Urothelium cell line (cell line): ENCODE results near the gene HAO1.
"Not testable (repeated sequence)": the region's sequence is repeated elsewhere in the genome, so short reads cannot be mapped to it uniquely, and the experiment has no call there.

Experiments
- DNase-seq: peaks from one replicate; pipeline ENCODE4 v3.0.0; 2011; ENCODE audit warnings: low spot score, mixed read lengths
- FAIRE-seq: peaks from 2 replicates; lab custom pipeline; 2011; peaks lifted over from hg19 to GRCh38; lab: Jason Lieb, UNC

HAO1 gene

DNA sequence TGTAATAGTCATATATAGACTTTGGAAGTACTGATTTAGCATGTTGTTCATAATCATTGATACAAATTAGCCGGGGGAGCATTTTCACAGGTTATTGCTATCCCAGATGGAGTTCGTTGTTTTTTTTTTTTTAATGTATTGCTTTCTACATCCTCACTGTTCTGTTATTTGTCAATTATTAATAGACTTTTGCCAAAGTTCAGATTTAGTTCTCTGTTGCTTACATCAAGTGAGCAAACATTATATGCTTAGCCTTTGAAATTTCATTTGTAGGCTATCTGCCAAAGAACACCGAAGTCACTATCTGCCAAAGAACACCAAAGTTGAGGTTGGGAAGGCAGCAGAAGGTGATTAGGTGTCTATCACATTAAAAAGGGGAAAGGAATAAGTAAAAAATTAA, at the start of gene HAO1:
Gene HAO1 (minus strand): TSS at position 118 of the 400 bp plus-strand sequence. CDS start 36 bp downstream, at position 82.
- no peak for FAIRE-seq
- DNase-seq: no peak

DNA sequence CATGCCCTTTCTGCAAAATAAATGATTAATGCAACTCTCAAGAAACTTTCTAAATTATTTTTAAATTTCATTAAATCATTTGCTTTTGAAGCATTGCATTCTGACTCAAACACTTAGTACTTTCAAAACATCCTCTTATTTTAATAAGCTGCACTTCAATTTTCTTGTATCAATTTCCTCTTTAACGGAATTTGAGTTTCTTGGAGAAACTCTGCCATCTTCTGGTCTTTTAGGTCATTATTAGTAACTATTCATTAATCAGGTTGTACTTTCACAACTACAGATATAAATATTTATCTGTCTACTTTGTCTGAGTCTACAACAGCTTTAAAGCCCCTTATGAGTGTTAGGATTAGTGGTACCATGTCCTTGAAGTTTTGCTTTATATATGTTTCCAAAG, 49.1 kb upstream of the HAO1 start:
- FAIRE-seq: no peak

DNA sequence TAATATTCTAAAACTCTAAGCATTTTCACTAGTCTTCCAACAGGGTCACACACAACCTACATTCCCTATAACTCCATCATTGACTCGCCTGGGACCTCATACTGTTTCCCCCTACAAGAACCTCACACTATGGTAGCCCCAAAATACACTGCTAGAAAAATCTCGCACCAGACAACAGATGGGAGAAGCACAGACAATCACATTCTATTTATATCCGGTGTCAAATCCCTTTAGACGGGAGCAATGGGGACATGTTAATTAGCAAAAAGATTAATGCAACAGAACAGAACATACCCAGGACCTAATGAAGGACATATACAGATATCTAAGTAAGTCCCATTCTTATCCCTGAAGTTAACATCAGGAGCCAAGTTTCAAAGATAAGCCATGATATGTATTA, 45.7 kb upstream of the HAO1 start:
- no peak for FAIRE-seq
- no peak for DNase-seq

More for the DNA sequence above, 49.1 kb upstream of the HAO1 start:
- no peak for DNase-seq

DNA sequence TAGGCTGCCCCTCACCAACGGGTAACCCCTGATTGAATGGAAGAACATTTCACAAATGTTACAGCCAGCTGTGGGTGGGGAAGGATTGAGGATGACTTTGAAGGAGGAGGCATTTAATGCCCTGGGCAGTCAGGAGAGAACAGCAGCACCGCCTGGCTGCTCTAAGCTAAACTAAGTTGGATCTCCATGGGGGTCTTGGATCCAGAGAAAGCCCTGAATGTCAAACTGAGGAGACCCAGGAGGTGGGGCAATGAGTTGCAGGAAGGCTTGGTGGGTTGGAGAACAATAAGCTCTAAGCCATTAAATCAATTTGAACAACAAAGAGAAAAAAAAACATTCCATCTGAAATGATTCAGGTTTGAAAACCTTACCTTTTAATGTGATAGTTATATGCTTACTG, 43.9 kb upstream of the HAO1 start:
- FAIRE-seq (no peak), DNase-seq (no peak)

DNA sequence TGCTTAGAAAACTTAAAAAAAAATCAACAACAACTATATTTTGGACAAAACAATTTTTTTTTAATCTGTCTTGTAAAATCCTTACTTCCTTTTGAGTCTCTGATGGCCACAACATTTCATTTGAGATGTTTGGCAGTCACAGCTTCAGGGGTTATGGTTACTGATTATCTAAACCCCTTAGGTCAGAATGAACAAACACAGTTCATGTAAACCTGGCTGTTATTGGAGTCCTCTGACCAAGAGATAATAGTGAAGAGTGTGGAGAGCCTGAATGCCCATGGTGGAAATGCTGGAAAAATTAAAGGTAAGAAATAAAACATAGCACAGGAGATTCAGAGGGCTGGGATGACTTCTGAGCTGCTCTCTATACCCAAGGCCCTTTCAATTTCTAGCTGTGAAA, 41.1 kb upstream of the HAO1 start:
- no peak for FAIRE-seq

DNA sequence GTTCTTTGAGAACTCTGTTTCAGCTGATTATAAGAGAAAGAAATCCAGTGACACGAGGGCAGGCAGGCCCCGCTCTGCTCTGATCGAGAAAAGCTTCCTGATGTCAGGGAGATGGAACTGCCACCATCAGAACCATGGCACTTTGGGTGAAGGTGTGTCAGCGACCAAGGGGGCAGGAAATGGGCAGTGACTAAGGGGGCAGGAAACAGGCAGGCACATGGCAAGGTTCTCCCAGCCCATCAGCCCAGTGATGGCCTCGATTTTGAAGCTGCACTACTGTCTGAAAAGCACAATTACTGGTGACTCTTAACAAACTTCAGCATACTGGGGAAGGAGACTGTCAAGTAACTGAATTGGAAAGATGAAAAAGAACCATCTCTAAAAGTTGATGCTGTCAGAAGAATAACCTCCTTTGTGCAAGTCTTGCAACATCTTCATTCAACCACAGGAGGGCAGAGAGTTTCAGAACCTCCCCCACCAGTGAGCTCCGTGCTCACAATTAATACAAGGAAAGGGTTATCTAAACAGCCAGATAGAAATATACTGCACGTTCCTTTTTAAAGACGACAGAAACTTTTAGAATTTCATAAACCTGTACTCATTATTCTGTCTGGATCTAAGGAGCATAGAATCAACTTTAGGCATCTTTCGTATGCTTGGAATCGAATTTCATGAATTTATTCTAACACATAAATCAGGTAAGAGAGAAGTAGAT, 40.2 kb upstream of the HAO1 start:
- FAIRE-seq (no peak), DNase-seq (peak; percentile 60)

More for the DNA sequence above, 41.1 kb upstream of the HAO1 start:
- DNase-seq: no peak

DNA sequence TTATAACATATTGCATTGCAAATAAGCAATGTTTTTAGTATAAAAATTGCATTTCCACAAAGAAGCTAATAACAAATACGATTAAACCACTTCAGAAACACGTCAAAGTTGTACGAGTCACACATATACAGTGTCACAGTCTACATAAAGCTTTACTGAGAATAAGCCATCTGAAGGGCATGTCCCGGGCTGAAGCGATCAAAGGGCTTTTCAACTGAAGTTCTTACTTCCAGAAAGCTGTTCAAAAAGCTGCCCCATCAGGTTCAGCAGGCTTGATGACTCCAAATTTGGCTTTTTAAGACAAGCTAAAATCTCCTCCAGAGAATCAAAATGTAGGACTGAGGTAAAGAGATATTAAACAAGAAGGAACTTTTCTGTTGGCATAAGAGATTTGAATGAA, 37.5 kb upstream of the HAO1 start:
- FAIRE-seq: no peak
- no peak for DNase-seq

DNA sequence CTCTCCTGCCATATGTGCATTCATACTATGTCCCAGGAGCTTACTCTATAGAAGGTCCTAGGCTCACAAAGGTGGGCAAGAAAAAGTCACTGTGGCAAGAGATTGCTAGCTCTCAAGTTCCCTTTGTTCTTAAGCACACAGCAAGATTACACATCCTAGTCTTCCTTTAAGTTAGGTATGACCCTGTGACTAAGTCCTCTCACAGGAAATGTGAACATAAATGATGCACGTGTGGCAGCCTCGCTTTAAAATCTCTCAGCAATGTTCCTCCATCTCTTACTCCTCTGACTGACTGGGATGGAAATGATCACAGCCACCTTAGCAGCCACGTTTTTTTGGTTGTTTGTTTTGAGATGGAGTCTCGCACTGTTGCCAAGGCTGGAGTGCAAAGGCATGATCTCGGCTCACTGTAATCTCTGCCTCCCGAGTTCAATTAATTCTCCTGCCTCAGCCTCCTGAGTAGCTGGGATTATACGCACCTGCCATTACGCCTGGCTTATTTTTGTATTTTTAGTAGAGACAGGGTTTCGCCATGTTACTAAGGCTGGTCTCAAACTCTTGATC, 35.7 kb upstream of the HAO1 start:
- DNase-seq (no peak), FAIRE-seq (no peak)

DNA sequence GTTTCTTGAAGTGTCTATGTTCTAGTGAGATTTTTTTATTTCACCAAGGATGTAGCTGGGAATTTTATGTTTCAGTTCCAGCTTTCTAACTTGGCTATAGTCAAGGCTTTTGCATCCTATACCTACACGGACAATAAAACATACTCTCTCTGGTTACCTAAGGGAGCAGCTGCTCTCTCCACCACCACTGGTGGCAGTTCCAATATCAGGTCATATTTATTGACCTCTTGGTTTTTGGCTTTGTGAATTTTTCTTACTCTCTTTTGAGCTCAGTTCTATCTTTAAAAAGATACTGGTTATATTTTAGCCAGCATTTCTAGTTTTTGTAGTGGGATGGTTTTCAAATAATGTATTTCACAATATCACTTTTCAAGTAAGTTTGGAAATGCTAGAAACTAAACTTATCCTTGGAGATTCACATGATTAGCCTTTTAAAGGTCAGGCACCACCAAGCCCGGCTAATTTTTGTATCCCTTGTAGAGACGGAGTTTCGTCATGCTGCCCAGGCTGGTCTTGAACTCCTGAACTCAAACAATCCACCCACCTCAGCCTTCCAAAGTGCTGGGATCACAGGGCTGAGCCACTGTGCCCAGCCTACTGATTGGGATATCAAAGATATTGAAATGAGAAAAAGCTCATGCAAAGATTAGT, 34.7 kb upstream of the HAO1 start:
- no peak for DNase-seq
- no peak for FAIRE-seq

DNA sequence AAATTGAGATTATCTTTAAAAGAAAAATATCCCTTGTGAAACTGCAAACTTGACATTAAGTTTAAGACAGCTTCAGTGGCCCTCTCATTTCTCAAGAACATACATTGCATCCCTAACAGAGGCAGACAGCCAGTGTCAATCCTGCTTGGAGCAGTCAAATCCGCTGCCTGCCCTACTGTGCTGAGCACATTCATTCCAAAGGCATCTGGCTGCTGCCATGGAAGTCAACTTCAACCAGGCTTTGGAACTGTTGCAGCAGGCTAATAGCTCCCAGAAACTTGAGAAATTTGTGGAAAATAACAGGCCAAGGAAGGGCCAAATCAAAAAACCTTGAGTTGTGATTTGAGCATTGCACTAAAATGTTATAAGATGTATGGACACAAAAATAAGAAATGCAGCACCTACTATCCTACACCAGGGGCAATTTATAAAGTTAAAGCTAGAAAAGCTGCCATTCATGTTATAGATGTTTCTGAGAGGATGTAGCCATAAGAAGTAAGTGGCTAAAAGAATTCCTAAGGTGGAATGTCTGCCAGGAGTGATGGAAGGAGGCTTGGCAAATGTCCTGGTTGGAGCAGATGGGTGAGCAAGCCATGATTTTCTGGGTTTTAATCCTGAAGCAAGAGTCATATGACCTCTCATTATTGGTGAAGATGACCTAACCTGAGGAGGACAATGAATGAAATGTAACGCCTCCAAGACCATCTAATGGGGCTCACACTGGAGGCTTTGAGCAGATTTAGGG, 31.4 kb upstream of the HAO1 start:
- DNase-seq: no peak
- no peak for FAIRE-seq

DNA sequence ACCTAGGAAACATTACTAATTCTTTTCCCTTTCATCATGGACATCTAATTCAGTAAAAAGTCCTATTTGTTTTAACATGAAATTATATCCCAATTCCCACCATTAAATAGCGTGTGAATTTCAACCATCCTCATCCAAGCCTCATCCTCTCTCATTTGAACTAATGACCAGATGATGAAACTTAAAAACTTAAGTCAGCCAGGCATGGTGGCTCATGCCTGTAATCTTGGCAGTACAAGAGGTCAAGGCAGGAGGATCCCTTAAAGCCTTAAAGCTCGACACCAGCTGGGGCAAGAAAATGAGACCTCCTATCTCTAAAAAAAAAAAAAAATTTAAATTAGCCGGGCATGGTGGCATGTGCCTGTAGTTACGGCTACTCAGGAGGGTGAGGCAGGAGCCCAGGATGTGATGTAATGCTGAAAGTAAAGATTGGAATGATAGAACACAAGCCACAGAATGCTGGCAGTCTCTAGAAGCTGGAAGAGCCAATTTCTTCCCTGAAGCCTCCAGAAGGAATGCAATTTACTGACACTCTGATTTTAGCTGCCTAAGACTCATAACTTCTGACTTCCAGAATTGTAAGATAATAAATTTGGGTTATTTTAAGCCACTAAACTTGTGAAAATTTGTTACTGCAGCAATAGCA, 27.1 kb upstream of the HAO1 start:
- no peak for FAIRE-seq
- peak; percentile 34 for DNase-seq

DNA sequence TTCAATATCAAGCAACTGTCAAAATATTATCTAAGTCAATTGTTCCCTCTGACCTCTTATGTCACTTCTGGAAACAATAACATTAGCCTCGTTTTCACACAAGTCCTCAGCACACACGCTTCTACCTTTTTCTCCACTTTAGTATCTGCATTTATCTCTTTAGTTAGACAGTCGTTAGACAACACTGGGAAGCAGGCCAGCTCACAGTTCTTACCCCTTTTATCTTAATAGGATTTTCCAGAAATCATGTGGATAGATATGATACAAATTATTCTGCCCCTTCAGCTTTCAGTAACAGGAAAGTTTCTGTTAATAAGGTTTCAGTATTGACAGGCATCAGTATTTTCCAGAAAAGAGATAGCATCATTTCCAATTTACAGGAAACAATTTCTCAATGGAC, 25.9 kb upstream of the HAO1 start:
- FAIRE-seq: no peak
- DNase-seq: no peak

DNA sequence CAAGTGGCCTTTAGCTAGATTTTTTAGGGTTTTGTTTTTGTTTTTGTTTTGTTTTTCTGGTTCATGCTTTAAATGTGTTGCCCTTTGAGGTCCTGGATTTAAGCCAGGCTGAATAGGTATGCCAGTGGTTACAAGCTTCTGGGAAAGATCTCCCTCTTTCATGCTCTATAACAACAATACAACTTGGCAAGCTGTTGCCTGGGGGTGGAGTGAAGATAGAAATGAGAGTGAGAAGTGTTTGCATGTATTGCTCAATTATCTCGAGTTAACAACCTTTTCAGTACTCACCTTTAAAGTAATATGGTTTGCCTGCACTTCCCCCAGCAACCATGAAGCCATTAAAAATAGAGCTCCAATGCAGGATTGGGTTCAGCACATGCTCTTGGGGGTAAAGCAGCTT, 19.2 kb upstream of the HAO1 start:
- FAIRE-seq: no peak
- DNase-seq: no peak

DNA sequence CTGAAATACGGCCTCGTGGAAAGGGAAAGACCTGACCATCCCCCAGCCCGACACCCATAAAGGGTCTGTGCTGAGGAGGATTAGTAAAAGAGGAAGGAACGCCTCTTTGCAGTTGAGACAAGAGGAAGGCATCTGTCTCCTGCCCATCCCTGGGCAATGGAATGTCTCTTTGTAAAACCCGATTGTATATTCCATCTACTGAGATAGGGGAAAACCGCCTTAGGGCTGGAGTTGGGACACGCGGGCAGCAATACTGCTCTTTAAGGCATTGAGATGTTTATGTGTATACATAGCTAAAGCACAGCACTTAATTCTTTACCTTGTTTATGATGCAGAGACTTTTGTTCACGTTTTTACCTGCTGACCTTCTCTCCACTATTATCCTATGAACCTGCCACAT, 16.3 kb upstream of the HAO1 start:
- not testable (repeated sequence) for FAIRE-seq, DNase-seq

DNA sequence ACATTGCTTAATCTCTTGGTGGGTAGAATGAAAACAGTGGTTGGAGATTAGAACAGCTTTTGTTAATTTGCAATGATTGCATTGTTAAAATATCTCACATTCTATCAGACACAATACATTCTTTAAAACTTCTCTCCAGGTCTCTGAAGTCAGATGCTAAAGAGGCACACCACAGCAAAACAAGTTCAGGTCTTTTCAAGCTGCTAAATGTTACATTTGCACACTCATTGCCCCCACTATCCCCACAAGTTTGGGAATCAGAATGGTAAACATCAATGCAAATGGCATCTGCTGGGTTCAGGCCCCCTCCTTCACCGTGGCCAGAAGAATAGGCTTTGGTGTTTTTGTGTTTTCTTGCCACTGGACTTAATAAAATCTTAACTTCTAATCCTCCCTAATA, 10.1 kb upstream of the HAO1 start:
- DNase-seq (no peak), FAIRE-seq (no peak)

DNA sequence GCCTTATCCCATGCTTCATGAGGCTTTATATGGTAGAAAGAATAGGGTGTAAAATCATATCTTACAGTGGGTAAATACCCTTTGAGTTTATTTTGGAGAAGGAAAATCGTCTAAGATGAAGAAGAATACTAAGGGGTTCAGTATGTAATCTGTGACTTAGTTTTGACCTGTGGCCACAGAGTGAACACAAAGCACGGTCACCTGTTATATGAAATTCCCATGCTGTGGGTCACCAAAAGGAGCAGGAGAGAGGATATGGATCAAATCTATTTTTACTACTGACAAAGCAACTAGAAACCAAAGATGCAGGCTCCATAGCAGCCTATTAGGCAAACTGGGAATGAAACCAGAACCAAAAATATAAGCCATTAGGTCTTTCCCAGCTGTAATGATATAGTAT, 3.6 kb upstream of the HAO1 start:
- DNase-seq: no peak
- FAIRE-seq: no peak

DNA sequence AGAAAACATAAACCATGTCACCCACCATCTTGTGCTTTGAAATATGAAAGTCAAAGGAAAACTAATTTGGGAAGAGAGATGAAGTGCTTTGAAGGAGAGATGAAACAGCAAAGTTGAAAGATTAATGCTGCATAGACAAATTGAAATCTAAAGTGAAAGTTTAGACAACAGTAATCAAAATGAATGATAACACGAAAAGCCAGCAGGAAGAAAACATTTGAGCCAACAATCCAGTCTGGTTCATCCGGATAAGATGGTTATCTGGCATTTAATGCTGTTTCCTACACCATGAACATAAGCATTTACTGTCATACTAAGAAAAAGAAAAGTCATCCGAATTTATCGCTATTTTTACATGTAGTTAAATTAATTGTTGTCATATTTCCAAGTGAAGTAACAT, 595 bp downstream of the HAO1 start:
- FAIRE-seq: no peak
- no peak for DNase-seq

DNA sequence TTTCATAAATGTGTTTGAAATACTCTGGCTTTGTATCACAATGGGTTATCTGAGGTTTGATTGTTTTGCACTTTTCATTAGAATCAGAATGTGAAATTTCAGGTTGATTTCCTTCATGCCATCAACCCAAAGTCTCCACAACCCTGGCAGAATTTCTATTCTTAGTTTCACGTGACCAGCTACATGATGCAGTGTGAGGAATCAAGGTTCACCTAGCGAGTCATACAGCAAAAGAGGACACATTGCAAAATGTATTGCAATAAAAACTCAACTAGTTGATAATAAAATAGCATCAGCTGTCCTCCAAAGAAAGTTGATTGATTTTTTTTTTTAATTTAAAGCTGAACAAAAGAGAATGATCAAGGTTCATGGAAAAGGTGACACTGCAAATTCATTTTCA, 2.2 kb downstream of the HAO1 start:
- DNase-seq: no peak
- no peak for FAIRE-seq

DNA sequence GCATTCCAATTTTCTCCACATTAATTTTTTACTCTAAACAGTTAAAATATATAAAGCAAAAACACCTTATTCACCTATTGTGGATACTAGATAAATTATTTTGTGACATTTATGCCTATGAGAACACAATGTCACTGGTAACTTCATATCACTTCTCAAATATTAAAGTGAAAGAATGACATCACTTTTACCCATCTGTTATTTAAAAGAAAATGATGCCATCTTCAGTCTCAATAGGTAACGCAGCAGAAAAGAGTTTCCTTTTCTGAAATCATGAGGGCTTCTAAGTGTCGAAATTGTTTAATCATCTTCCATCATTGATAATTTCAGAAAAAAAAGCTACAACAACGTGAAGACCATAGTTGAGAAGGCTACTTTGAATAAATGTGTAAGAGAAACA, 2.9 kb downstream of the HAO1 start:
- no peak for FAIRE-seq

DNA sequence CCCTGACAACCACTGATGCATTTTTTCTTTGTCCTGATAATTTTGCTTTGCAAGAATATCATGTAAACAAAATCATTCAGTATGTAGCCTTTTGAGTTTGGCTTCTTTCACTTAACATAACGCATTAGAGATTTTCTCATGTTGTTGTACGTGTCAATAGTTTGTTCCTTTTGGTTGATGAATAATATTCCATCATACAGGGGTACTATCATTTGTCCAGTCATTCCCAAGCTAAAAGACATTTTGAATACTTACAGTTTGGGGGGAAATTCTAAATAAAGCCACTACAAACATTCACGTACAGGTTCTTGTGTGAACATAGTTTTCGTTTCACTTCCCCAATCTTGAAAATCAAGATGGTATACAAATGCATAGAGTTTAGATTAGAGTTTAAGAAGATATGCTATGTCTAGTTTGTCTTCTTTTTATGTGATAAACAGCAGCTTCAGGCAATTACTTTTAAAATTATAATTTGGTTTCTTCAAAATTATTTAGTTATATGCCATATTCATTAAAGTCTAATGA, 5.2 kb downstream of the HAO1 start:
- DNase-seq (no peak), FAIRE-seq (no peak)

More for the DNA sequence above, 2.9 kb downstream of the HAO1 start:
- no peak for DNase-seq

DNA sequence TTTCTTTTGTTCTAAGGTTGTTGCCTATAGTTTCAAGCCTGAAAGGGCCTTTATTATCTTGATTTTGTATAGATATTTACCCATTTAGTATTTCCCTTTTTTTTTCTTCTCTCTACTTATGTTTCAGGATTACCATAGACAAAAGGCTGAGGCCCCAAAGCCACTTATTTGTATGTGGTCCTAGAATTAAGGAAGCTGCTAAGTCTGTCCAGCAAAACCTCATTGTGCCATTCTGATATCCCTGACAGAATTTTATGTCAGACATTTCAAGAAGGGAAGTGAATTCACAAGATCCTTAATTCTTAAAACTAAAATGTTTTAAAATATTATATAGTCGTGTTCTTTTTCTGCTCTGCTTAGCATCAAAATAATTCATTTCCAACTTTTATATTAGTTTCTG, 6.9 kb downstream of the HAO1 start:
- no peak for DNase-seq
- FAIRE-seq: no peak
